EH (cell line): ENCODE results near the gene LY6G6F.

Experiments
- DNase-seq: peaks from one replicate; pipeline ENCODE4 v3.0.0-alpha.2; 2015; ENCODE audit warnings: low read depth

Gene LY6G6F

GRCh38 chr6:31723980-31724691 lies 17.5 kb downstream of the LY6G6F start:
- no peak for DNase-seq

GRCh38 chr6:31725502-31726350 lies 19.1 kb downstream of the LY6G6F start:
- no peak for DNase-seq

- DNase-seq, result no peak
Observed at GRCh38 chr6:31727034-31727716, 20.5 kb downstream of the LY6G6F start.

- DNase-seq, result peak; percentile 11
Observed at GRCh38 chr6:31727717-31728671, 21.3 kb downstream of the LY6G6F start.

GRCh38 chr6:31728767-31729514 lies 22.3 kb downstream of the LY6G6F start, which contains the start of gene DDAH2:
Gene DDAH2, minus strand, starts transcription at chr6:31729299. Its CDS starts 138 bp downstream, at chr6:31729161.
- DNase-seq, result no peak

- peak; percentile 91 for DNase-seq
Observed at GRCh38 chr6:31729515-31729978, 22.9 kb downstream of the LY6G6F start.

GRCh38 chr6:31729979-31730630 lies 23.4 kb downstream of the LY6G6F start:
- DNase-seq, result peak; percentile 90

GRCh38 chr6:31730631-31731086 lies 24.0 kb downstream of the LY6G6F start:
- DNase-seq, result no peak

- DNase-seq, result no peak
Observed at GRCh38 chr6:31732029-31732428, 25.4 kb downstream of the LY6G6F start.

GRCh38 chr6:31733734-31734133 lies 27.1 kb downstream of the LY6G6F start:
- no peak for DNase-seq

GRCh38 chr6:31734247-31734820 lies 27.7 kb downstream of the LY6G6F start:
- DNase-seq, result no peak

GRCh38 chr6:31734821-31735406 lies 28.2 kb downstream of the LY6G6F start:
- peak; percentile 87 for DNase-seq

- peak; percentile 89 for DNase-seq
Observed at GRCh38 chr6:31736021-31736767, 29.5 kb downstream of the LY6G6F start, which contains the start of gene CLIC1. Gene CLIC1, minus strand, starts transcription at chr6:31736530. Its CDS starts 230 bp downstream, at chr6:31736300.

GRCh38 chr6:31736768-31737314 lies 30.2 kb downstream of the LY6G6F start:
- DNase-seq, result no peak

GRCh38 chr6:31737315-31737990 lies 30.8 kb downstream of the LY6G6F start:
- DNase-seq, result no peak

- DNase-seq, result peak; percentile 87
Observed at GRCh38 chr6:31737991-31738979, 31.6 kb downstream of the LY6G6F start.
